Memory B cell (primary cell): ENCODE measurements around the gene RAB7B.

Experiments used
- ATAC-seq: fragments of 150-1000 bp; cut with Tn5 transposase; 2 replicates; pipeline ENCODE4 v1.10.0; 2021; ENCODE audit warnings: low read depth, mild to moderate bottlenecking, moderate library complexity
- DNase-seq, 2 donors: peaks; one replicate each; pipeline ENCODE4 v3.0.0; 2022; ENCODE audit warnings: low spot score in 2 of 2
- H3K27ac Mint-ChIP-seq: one replicate; pipeline ENCODE4 v1.8.0; 2022; ENCODE audit warnings: mild to moderate bottlenecking, moderate library complexity, mixed read lengths
- H3K27me3 Mint-ChIP-seq: one replicate; pipeline ENCODE4 v1.8.0; 2022; ENCODE audit warnings: mixed read lengths
- H3K36me3 Mint-ChIP-seq: one replicate; pipeline ENCODE4 v1.8.0; 2022; ENCODE audit warnings: mild to moderate bottlenecking, mixed read lengths
- H3K4me1 Mint-ChIP-seq: one replicate; pipeline ENCODE4 v1.8.0; 2022; ENCODE audit warnings: mixed read lengths
- H3K4me3 Mint-ChIP-seq: one replicate; pipeline ENCODE4 v1.8.0; 2022; ENCODE audit warnings: mild to moderate bottlenecking, moderate library complexity, mixed read lengths
- H3K9me3 Mint-ChIP-seq: one replicate; pipeline ENCODE4 v1.8.0; 2022; ENCODE audit warnings: mixed read lengths

The RAB7B gene

DNA sequence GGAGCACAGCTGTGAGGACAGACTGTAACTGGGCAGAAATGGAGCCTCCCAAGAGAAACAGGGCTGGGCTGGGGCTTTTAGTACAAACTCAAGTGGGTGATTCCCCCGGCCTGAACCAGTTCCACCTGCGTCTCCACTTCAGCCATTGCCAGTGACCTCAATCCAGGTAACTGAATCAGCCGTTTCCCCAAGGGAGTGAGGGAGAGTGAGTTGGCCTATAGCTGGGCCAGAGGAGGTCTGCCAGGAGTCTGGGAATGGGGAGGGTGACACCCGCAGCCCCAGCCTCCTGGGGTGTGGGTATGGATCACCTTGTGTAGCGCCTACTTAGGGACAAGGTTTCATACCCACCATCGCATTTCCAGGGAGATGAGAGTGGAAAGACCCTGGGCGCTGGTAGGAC, 68.4 kb downstream of the RAB7B start:
- Mint-ChIP-seq H3K4me3 (no peak overlapping the region), H3K36me3 (no peaks in the 10 kb centered on the region), H3K27ac (no peak overlapping the region), H3K9me3 (no peaks in the 10 kb centered on the region), H3K27me3 (peaks cover 29% of the 10 kb centered on the region), H3K4me1 (no peaks in the 10 kb centered on the region)
- ATAC-seq, result no peak
- DNase-seq, result no peak

DNA sequence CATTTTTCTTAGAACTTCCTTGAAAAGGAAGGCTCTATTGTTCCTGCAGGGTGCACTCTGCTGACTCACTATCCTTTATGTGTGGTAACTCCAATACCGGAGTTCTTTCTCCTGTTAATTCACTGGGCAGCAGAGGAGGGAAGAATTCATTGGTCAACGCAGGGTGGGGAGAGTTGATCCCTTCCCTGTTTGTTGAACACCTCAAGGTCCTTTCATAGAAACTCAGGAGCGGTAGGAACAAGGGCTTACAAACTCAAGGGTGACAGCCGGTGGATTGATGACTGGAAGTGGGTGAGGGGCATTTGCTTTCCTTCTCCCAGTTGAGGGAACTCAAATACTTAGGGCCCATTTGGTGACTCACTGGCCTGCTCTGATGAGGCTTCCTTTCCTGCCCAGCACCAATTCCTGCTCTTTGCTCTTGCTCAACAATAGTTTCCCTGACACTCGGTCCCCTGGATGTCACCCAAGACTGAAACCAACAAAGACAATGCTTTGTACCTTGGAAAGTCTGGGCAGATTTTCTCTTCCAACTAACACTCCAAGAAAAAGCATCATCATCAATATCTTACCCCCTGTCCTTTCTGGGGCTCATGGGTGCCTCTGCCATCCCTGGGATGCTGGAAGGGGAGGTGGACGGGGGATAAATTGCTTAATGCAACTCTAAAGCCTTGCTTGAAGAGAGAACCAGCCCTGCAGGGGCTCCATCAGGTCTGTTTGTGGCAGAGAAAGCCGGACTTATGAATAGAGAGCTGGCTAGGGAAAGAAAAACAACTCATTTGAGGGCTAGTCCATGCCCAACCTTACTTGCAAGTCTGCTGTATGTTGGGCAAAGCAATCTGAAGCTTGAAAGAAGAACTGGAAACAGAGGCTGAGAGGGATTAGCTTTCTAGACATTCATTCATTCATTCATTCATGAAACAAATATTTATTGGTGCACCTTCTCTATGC, 69.2 kb downstream of the RAB7B start:
- ATAC-seq, result no peak
- no peak for DNase-seq
- H3K4me1 Mint-ChIP-seq, result no peaks in the 10 kb centered on the region
- no peaks in the 10 kb centered on the region for H3K9me3 Mint-ChIP-seq
- no peak overlapping the region for H3K27ac Mint-ChIP-seq
- no peaks in the 10 kb centered on the region for H3K36me3 Mint-ChIP-seq
- H3K4me3 Mint-ChIP-seq, result no peak overlapping the region
- H3K27me3 Mint-ChIP-seq, result peaks cover 25% of the 10 kb centered on the region

GRCh38 chr1:205932776-205933175, 70.4 kb downstream of the RAB7B start:
- no peak for DNase-seq
- H3K4me1 Mint-ChIP-seq, result no peaks in the 10 kb centered on the region
- H3K27me3 Mint-ChIP-seq, result peaks cover 19% of the 10 kb centered on the region
- ATAC-seq, result no peak
- no peaks in the 10 kb centered on the region for H3K9me3 Mint-ChIP-seq
- H3K27ac Mint-ChIP-seq, result no peak overlapping the region
- H3K36me3 Mint-ChIP-seq, result no peaks in the 10 kb centered on the region
- H3K4me3 Mint-ChIP-seq, result no peak overlapping the region

DNA sequence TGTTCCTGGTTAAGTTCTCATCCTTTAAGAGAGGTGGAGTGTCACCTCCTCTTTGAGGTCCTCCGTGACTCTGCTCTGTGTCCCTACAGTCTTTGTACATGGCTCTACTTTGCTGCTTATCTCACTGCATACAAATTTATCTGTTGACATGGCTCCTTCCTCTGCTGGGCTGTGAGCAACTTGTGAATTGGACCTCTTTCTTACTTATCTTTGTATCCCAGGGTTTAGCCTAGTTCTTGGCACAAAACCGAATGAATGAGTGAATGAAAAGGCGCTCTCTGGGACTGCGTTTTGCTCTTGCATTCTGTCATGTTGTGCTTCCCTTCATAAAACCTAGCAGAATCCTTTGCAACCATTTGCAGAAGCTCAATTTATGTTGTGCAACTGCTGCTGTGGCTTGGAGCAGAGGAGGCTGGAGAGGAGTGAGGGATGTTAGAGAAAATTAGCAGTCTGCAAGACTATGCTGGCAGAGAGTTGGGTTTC, 72.4 kb downstream of the RAB7B start:
- Mint-ChIP-seq H3K27me3 (peaks cover 18% of the 10 kb centered on the region), H3K36me3 (no peaks in the 10 kb centered on the region), H3K27ac (no peak overlapping the region), H3K4me3 (no peak overlapping the region), H3K4me1 (no peaks in the 10 kb centered on the region), H3K9me3 (no peaks in the 10 kb centered on the region)
- no peak for ATAC-seq
- DNase-seq, result no peak

DNA sequence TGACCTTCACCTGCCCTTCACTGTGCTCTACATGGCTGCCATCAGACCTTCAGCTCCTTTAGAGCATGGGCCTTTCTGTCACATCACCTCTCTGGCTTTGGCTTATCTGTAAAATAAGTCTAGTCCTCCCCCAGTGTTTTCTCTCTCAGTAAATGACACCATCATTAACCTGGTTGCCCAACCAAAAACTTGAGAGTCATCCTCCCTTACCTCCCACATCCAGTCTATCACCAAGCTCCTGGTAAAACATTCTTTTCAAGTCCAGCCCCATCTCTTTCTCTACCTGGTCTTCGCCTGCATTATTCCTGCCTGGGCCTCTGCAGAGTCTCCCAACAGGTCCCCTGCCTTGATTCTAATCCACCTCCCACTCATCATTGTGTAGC, 73.0 kb downstream of the RAB7B start:
- no peak for ATAC-seq
- H3K4me1 Mint-ChIP-seq, result no peaks in the 10 kb centered on the region
- no peaks in the 10 kb centered on the region for H3K9me3 Mint-ChIP-seq
- no peak overlapping the region for H3K4me3 Mint-ChIP-seq
- DNase-seq, result no peak
- H3K36me3 Mint-ChIP-seq, result no peaks in the 10 kb centered on the region
- peaks cover 18% of the 10 kb centered on the region for H3K27me3 Mint-ChIP-seq
- H3K27ac Mint-ChIP-seq, result no peak overlapping the region

DNA sequence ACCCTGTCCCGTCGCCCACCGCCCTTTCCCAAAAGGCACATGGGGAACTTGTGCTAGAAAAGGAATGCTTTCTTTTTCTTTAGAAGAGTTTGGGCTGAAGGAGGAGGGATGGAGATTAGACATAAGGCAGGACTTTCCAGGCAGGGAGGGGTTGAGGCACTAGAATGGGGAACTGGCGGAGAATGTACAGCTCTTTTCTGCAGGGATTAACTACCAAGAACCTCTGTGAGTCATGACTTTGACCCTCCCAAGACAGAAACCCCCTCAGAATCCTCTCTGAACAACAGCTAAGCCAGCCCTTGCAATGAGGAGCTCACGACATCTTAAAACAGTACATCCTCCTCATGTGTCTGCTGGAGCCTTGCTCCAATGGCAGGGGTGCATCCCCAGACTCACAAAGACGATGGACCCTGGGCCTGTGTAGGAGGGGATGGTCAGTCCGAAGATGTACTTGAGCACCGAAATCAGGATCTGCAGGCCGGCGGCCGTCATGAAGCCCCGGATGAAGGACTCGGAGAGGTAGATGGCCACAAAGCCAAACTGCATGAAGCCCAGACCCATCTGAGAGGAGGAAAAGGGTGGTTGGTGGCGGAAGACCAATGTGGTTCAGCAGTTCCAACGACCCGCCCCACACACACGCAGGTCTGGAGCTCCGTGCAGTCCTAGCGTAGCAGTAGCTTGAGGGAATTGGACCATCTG, 73.5 kb downstream of the RAB7B start:
- ATAC-seq (no peak), DNase-seq (no peak)
- Mint-ChIP-seq H3K36me3 (no peaks in the 10 kb centered on the region), H3K4me1 (no peaks in the 10 kb centered on the region), H3K27me3 (peaks cover 18% of the 10 kb centered on the region), H3K27ac (no peak overlapping the region), H3K4me3 (no peak overlapping the region), H3K9me3 (no peaks in the 10 kb centered on the region)

DNA sequence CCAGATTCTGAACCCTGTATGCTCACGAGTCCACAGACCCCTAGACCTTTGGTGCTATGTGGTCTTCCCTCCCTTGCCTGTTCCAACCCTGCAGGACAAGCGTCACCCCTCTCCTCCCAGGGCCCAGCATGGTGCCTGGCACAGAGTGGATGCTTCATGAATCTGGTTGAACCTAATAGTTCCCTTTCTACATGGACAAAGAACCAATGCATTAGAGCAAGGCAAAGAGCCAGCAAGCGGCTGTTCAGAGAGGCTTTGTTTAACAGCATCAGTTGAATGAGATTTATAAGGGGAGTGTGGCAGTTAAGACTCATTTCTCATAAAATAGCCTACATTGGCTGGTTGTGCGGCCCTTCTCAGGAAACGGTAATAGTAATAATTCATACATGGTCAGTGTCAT, 74.9 kb downstream of the RAB7B start:
- Mint-ChIP-seq H3K36me3 (no peaks in the 10 kb centered on the region), H3K4me3 (no peak overlapping the region), H3K4me1 (no peaks in the 10 kb centered on the region), H3K27me3 (peaks cover 16% of the 10 kb centered on the region), H3K27ac (no peak overlapping the region), H3K9me3 (no peaks in the 10 kb centered on the region)
- ATAC-seq (no peak), DNase-seq (no peak)

- H3K4me1 Mint-ChIP-seq, result no peaks in the 10 kb centered on the region
- ATAC-seq (no peak), DNase-seq (no peak)
- no peaks in the 10 kb centered on the region for H3K9me3 Mint-ChIP-seq
- no peaks in the 10 kb centered on the region for H3K36me3 Mint-ChIP-seq
- H3K4me3 Mint-ChIP-seq, result no peak overlapping the region
- no peak overlapping the region for H3K27ac Mint-ChIP-seq
- peaks cover 14% of the 10 kb centered on the region for H3K27me3 Mint-ChIP-seq
Measured at GRCh38 chr1:205927676-205928075, 75.5 kb downstream of the RAB7B start.

DNA sequence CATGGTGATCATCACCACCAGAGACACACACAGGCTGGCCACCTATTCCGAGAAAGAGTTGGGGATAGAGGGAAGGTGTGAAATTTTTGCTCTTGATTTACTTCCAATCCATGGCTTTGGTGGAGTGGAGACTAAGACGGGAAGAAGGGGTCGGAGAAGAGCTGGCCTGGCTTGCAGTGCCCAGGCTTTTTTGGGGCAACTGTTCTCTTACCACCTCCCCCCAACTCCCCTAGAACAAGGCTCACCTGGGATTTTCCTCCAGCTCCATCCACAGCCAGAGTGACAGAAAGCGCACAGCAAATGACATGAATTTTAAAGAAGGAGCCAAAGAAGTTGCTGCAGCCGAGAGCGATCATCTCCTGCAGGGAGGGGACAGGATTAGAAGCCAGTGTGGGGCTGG, 75.9 kb downstream of the RAB7B start:
- H3K36me3 Mint-ChIP-seq, result no peaks in the 10 kb centered on the region
- DNase-seq, result no peak
- H3K27ac Mint-ChIP-seq, result no peak overlapping the region
- ATAC-seq, result no peak
- H3K4me1 Mint-ChIP-seq, result no peaks in the 10 kb centered on the region
- H3K9me3 Mint-ChIP-seq, result no peaks in the 10 kb centered on the region
- peaks cover 11% of the 10 kb centered on the region for H3K27me3 Mint-ChIP-seq
- H3K4me3 Mint-ChIP-seq, result no peak overlapping the region
